Ammon's horn (tissue), 1 donor: ENCODE data around the gene RETN.
"Not testable (repeated sequence)": the region's sequence is repeated elsewhere in the genome, so short reads cannot be mapped to it uniquely, and the experiment has no call there.

ENCODE experiments used
- DNase-seq: peaks from one replicate; pipeline ENCODE4 v3.0.0-alpha.2; 2016; ENCODE audit warnings: low spot score

The RETN gene

DNA sequence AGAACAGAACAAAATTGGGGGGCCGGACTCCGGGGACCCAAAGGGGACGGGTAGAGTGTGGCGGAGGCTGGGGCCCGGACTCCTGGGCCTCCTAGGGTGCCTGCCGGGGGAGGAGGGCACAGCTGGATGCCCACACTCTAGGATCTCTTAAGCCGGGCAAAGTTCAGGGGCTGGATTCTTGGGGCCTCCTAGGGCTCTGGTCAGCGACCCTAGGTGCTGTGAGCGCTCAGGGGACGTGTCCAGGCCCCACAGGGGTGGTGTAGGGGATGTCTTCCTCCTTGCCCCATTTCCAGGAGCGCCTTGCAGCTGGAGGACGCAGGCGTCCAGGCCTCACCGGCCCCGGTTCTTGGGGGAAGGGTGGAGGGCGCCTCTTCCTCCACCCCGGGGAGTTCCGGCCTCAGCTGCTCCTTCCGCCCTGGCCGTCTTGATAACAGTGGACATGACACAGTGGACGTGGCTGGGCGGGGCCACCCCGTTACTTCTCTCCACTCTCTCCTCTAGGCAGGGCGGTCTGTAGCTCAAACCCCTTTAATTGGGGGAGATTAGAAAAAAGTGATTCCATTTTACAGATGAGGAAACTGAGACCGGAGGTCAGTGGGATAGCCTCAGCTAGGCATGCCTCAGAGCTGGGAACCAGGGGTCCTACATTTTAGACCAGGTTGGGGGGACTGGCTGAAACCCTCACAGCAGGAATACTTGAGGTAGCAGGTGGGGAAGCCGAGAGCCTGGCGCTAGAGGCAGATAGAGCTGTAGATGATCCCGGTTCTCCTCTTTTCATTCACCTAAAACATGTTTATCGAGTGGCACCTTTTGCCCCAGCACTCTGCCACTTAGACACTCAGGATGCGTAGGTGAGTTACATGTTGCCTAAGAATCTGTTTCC lies 31.2 kb upstream of the RETN start:
- DNase-seq, result peak; percentile 29

DNA sequence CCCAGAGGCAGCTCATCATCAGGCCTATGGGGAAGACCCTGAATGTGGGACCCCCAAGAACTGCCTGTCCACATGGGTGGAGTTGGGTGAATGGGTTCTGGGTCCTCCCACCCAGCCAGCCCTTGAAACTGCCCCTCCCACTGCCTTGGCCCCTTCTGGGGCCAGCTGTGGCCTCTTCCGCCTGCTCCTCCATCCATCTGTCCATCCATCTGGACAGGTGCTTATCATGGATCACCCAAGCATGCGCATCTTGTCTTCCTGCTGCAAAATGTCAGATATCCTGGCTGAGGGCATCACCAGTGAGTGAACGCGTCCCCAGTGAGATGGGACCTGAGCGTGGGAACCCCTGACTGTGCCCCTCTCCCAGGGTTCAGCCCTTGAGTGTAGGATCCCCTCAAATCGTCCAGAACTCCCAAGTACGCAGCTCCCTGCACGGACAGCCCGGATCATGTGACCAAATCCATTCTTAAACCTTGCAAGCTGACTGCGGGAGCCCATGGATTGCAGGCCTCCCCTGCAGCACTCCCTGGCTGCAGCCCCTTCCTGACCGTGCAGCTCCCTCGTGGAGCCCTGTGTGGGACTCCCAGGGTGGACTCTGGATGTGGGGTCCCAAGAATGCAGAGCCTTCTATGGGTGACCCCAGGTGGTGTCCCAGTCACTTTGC lies 29.9 kb upstream of the RETN start:
- DNase-seq, result no peak

DNA sequence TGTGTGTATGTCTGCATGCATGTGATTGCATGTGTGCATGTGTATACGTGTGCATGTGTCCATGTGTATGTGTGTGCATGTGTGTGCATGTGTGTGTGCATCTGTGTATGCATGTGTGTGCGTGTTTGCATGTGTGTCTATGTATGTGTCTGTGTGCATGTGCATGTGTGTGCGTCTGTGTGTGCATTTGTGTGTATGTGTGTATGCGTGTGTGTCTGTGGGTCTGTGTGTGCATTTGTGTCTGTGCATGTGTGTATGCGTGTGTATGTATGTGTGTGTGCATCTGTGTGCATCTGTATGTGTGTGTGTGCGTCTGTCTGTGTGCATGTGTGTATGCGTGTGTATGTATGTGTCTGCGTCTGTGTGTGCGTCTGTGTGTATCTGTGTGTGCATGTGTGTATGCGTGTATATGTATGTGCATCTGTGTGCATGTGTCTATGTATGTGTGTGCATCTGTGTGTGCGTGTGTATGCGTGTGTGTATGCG lies 28.9 kb upstream of the RETN start:
- DNase-seq, result no peak

DNA sequence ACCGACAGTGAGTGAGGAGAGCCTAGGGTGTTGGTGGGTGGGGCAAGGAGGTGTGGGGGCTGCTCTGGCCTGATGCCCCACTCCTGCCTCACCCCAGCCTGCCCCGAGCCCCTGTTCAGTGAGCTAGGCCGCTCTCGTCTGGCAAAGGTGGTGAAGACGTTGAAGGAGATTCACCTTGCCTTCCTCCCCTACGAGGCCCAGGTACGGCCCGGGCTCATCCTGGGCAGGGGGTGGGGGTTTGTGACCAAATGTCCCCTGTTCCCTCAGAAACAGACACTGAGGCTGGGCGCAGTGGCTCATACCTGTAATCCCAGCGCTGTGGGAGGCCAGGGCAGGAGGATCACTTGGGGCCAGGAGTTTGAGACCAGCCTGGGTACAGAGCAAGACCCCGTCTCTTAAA lies 28.0 kb upstream of the RETN start:
- no peak for DNase-seq

GRCh38 chr19:7641290-7642276 lies 27.3 kb upstream of the RETN start:
- DNase-seq, result no peak

DNA sequence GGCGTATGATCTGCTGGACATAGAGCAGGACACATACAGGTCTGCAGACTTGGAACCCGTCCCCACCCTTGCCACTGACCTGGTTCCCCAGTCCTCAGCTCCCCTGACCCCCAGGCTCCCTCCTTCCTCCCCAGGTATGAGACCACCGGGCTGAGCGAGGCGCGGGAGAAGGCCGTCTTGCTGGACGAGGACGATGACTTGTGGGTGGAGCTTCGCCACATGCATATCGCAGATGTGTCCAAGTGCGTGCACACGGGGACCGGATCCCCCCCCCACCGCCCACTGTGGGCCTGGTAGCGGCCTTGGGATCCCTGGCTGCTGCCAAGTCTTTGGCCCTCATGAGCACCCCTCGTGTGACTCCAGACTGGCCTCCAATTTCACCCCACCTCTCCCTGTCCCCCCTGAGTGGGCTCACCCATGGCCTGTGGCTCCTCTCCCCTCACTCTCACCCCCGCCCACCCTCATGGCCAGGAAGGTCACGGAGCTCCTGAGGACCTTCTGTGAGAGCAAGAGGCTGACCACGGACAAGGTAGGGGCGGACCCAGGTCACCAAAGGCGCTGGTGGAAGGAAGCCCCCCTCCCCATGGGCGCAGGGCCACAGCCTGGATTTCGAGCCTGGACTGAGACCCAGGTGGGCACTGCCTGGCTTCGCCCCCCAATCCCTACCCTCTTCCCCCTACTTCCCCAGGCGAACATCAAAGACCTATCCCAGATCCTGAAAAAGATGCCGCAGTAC lies 26.4 kb upstream of the RETN start:
- DNase-seq, result no peak

GRCh38 chr19:7643031-7643415 lies 25.8 kb upstream of the RETN start:
- DNase-seq, result no peak

DNA sequence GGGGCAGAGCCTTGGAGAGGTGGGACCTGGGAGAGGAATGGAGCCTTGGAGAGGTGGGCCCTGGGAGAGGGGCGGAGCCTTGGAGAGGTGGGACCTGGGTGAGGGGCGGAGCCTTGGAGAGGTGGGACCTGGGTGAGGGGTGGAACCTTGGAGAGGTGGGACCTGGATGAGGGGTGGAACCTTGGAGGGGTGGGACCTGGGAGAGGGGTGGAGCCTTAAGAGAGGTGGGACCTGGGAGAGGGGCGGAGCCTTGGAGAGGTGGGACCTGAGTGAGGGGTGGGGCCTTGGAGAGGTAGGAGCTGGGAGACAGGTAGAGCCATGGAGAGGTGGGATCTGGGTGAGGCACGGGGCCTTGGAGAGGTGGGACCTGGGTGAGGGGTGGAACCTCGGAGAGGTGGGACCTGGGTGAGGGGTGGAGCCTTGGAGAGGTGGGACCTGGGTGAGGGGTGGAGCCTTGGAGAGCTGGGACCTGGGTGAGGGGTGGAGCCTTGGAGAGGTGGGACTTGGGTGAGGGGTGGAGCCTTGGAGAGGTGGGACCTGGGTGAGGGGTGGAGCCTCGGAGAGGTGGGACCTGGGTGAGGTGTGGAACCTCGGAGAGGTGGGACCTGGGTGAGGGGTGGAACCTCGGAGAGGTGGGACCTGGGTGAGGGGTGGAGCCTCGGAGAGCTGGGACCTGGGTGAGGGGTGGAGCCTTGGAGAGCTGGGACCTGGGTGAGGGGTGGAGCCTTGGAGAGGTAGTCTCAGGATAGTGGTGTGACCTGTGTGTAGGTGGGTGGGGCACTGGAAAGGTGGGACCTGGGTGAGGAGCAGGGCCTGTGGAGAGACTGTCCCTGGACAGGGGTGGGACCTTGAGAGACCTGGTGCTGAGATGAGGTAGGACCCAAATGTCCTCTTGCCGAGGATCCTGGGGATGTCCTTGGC lies 25.0 kb upstream of the RETN start:
- DNase-seq, result not testable (repeated sequence)

- DNase-seq, result no peak
These were observed 24.3 kb upstream of the RETN start for GRCh38 chr19:7644550-7644877.

GRCh38 chr19:7645163-7645562 lies 23.7 kb upstream of the RETN start:
- DNase-seq, result peak; percentile 19

DNA sequence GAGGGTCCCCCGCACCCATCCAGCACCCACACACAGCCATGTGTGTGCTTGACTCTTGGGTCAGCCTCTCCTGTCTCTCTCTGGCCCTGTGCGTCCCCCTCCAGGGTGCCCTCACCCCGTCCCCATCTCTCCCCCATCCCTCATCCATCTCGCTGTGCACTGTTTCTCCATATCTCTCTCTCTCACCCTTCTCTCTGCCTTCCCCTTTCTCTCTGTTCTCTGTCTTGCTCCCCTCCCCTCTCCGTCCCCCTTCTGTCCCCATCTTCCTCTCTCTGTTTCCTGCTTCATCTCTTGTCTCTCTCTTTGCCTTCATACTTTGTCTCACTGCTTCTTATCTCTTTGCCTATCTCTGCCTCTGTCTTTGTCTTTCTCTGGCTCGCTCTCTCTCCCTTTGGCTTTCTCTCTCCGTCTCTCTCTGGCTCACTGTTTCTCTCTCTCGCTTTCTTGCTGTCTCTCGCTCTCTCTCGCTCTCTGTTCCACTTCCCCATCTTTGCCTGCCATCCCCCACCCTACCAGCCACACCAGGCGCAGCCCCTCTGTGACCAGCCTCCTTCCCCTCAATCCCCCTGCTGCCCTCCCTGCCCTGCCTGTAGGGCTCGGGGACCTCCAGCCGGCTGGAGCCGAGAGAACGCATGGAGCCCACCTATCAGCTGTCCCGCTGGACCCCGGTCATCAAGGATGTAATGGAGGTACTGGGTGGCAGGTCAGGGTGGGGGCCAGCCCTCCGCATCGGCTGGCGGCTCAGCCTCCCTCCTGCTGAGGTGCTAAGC lies 23.0 kb upstream of the RETN start:
- no peak for DNase-seq

- no peak for DNase-seq
These were observed 22.5 kb upstream of the RETN start for GRCh38 chr19:7646426-7646700.

GRCh38 chr19:7647156-7647555 lies 21.7 kb upstream of the RETN start:
- no peak for DNase-seq

GRCh38 chr19:7648265-7649014 lies 20.4 kb upstream of the RETN start:
- no peak for DNase-seq

DNA sequence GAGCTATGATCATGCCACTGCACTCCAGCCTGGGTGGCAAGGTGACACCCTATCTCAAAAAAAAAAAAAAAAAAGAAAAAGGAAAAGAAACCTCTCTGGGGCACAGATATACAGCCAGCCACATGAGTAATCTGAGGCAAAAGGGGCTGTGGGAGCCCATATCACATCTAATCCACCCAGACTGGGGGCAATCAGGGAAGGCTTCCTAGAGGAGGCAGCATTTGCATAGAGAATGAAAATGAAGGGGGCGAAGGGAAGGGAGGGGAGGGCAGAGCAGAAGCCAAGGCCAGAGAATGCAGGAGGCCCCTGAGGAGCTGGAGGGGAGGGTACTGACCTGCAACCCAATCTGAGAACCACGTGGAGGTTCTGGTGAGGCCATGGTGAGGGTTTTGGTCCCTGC lies 18.7 kb upstream of the RETN start:
- DNase-seq, result no peak

GRCh38 chr19:7652061-7652641 lies 16.7 kb upstream of the RETN start:
- DNase-seq, result peak; percentile 73

DNA sequence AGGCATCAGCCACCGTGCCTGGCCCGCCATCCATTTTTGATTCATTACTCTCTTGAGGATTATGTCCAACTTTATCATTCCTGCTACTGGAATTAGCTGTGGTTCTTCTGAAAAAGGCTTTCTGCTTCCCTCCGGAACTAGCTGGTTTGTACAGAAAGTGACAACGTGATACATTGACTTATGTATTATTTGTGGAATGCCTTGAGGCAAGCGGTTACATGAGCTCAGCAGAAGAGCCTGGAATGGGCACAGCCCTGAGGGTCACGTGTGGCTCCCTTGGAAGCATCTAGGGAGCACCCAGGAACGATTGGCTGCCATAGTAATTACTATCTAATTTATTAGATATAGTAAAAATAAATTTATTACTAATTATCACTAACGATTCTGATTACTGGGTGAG lies 14.4 kb upstream of the RETN start:
- no peak for DNase-seq

GRCh38 chr19:7655581-7655980 lies 13.3 kb upstream of the RETN start:
- DNase-seq, result no peak
